Posterior vena cava (tissue), 2 donors: ENCODE measurements around the gene MFAP5. TPM values are rescaled to one million over a fixed set of nuclear protein-coding genes. Genes with fewer than 3 reads are reported as not detected.

Experiments
- DNase-seq: peaks from one replicate; pipeline ENCODE4 v3.0.0-alpha.2; 2020; ENCODE audit warnings: low spot score
- intact Hi-C, 2 donors: fragments of 100-400 bp; cut with DNase I; formaldehyde crosslinking; loops; one replicate each; pipeline versions ENCODE4 v1.14.1 to v1.14.2; 2022 to 2023
- total RNA-seq, 2 donors: library from RNA; stranded (reverse); fragmentation: NEBNext Ultra II Directional; extraction: Animal tissue kit (Norgen Biotek cat#: 25700); gene quantifications; one replicate each; pipeline ENCODE4 v1.2.1, GENCODE V29; 2021
- donor health status: DM: yes; HTN: yes; CAD: no.
- donor health status: DM: yes; HTN: yes; CAD: no.

Gene MFAP5
- total RNA-seq, 2 donors from 2014 or later: 61.0 to 362 TPM

- intact Hi-C loops: loop anchor here (5.0 to 10.0 kb wide), 2 partner anchors 142 to 144 kb away; partner anchors contain the start of gene A2ML1 (in 2 of the 2)
- DNase-seq: no peak
These were observed 17.9 kb upstream of the MFAP5 start for GRCh38 chr12:8680533-8680932.

DNA sequence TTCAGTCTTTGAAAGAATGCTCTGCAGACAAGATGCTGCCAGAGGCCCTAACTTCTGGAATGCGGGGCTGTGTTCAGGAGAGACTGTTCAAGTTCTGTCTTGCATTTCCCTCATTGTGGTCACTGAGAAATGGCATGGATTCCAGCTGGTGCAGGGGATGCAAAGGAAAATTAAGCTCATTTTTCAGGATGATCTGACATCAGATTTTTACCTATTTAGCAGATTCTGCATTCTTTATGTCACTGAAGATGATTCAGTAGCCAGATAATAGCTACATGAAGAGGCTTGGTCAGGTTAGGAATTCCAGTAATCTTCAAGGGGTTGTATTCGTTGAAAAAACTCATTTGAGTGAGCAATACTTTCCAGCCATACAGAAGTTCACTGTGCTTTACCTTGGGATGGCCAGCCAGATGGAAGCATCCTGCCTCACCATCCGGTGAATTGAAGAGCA lies 16.1 kb upstream of the MFAP5 start:
- no peak for DNase-seq
- intact Hi-C loops: no loop called here

GRCh38 chr12:8677362-8677761 lies 14.7 kb upstream of the MFAP5 start:
- intact Hi-C loops: no loop called here
- DNase-seq: no peak

DNA sequence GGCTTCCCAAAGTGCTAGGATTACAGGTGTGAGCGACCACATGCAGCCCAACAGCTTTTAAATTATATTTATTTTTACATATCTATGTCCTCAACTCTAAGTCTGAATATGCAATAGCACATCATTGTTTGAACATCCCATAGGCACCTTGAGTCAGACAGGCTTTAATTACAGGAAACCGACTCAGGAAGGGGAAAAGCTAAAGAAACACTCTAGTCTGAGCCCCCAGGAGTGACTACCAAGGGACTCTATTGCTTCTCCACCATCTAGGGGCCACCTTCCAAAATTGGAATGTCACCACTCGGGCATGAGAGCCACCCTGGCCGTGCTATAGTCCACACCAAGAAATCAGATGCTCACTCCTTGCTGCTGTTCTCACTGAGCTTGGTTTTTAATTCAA lies 14.0 kb upstream of the MFAP5 start:
- DNase-seq: peak; percentile 4
- intact Hi-C loops: no loop called here

DNA sequence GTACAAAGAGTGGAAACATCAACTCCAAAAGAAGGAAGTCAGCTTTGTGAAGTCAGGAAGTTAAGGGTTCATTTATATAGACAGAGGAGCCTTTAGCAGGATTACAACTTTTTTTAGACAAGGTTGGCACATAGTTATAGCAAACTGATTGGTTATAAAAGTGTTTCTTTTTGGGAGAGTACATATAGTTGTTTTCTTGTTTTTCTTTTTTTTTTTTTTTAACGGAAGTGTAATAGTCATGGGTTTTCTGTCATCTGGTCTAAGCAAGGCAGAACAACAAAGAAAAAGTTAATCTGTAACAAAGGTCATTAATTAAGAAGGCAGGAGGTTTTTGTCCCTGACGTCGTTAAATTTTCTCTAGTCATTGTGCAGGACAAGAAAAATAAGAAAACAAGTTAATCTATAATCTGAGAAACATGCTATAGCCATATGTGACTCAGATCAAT lies 13.0 kb upstream of the MFAP5 start:
- intact Hi-C loops: no loop called here
- DNase-seq: no peak

DNA sequence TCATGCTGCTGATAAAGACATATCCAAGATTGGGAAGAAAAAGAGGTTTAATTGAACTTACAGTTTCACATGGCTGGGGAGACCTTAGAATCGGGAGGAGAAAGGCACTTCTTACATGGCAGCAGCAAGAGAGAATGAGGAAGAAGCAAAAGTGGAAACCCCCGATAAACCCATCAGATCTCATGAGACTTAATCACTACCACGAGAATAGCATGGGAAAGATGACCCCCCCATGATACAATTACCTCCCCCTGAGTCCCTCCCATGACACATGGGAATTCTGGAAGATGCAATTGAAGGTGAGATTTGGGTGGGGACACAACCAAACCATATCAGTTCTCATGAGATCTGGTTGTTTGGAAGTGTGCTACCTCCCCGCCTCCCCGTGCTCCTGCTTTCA lies 9.8 kb upstream of the MFAP5 start:
- no peak for DNase-seq
- intact Hi-C loops: no loop called here

GRCh38 chr12:8668441-8668840 lies 5.8 kb upstream of the MFAP5 start:
- intact Hi-C loops: no loop called here
- DNase-seq: peak; percentile 17

DNA sequence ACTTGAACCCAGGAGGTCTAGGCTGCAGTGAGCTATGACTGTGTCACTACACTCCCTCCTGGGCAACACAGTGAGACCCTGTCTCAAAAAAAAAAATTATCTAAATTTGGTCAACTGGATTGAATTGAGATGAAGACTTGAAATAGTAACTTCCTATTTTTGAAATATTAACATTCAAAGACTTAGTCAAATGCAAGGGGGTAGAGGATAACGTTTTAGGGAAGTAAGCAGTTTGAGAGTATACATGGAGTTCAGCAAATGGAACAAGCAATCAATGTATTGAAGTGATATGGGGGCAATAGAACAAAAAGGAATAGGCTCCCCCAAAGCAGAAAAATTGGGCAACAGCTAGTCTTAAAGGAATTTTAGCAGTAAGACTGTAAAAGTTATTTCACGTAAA lies 4.6 kb upstream of the MFAP5 start:
- no peak for DNase-seq
- intact Hi-C loops: no loop called here

- DNase-seq: no peak
- intact Hi-C loops: no loop called here
These were observed 3.1 kb upstream of the MFAP5 start for GRCh38 chr12:8665759-8666158.

GRCh38 chr12:8664228-8664913 lies 1.7 kb upstream of the MFAP5 start:
- intact Hi-C loops: no loop called here

DNA sequence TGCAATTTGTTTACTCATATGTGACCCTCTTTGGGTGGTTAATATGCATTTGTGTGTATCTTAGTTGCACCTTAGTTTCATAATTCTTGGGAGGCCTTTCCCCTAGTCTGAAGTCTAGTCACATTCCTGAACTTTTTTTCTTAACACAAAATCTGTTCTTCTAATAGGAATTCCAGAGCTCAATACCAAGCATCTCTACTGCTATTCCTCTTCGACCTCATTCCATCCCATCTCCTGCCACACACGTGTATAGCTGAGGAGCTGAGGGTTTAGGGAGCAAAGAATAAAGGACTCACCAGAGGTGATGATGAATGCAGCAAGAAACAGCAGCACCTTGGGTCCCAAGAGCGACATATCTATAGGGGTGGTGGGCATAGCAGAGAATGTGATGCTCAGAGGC lies 875 bp downstream of the MFAP5 start:
- intact Hi-C loops: no loop called here
- no peak for DNase-seq

More at GRCh38 chr12:8664228-8664913, 1.7 kb upstream of the MFAP5 start:
- peak; percentile 91 for DNase-seq

- DNase-seq: no peak
- intact Hi-C loops: no loop called here
These were observed 1.6 kb downstream of the MFAP5 start for GRCh38 chr12:8661016-8661415.

- no peak for DNase-seq
- intact Hi-C loops: no loop called here
These were observed 4.3 kb downstream of the MFAP5 start for GRCh38 chr12:8658346-8658745.

DNA sequence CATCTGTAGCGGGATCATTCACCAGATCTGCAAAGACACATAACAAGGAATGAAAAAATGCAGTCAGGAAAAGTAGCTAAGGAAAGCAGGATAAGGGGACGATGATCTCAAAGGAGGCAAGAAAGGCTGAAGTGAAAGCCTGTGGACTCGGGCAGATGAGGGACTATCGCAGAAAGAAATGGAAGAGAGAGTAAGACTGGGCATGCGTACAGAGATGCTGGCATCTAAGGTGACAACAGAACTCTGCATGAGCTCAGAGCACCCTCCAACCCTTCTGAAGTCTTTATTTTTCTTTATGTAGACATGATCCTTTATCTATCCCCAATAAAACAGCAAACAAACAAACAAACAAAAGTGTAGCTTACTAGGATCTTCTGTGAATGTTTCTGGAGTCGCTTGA lies 7.2 kb downstream of the MFAP5 start:
- DNase-seq: no peak
- intact Hi-C loops: no loop called here

DNA sequence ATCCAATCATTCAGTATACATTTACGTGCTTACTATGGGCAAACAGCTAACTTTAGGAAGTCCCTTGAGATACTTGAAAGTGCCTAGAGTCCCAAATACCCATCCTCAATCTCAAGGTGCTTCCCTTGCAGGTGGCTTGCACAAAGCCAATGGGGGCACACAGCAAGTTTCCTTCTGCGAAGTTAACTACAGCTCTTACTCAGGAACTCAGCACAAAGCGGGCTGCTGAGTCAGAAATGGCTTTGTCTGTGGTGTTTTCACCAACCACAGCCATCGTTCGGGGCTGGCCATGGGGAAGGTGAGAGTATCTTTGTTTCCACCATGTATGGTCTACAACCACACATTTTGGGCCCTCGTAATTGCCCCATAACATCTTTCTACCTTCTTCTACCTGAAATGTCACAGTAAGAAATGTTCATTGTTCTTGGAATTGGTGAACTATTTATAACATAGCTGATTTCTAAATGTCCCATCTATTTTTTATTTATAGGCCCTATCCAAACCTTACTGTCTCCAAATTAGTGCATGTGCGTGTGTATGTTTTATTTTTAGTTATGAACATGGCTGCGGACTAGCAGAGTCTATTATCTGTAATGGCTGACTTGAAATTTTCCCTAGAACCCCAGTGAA lies 13.9 kb downstream of the MFAP5 start:
- no peak for DNase-seq
- intact Hi-C loops: no loop called here

GRCh38 chr12:8647968-8648367 lies 14.7 kb downstream of the MFAP5 start:
- DNase-seq: no peak
- intact Hi-C loops: no loop called here

DNA sequence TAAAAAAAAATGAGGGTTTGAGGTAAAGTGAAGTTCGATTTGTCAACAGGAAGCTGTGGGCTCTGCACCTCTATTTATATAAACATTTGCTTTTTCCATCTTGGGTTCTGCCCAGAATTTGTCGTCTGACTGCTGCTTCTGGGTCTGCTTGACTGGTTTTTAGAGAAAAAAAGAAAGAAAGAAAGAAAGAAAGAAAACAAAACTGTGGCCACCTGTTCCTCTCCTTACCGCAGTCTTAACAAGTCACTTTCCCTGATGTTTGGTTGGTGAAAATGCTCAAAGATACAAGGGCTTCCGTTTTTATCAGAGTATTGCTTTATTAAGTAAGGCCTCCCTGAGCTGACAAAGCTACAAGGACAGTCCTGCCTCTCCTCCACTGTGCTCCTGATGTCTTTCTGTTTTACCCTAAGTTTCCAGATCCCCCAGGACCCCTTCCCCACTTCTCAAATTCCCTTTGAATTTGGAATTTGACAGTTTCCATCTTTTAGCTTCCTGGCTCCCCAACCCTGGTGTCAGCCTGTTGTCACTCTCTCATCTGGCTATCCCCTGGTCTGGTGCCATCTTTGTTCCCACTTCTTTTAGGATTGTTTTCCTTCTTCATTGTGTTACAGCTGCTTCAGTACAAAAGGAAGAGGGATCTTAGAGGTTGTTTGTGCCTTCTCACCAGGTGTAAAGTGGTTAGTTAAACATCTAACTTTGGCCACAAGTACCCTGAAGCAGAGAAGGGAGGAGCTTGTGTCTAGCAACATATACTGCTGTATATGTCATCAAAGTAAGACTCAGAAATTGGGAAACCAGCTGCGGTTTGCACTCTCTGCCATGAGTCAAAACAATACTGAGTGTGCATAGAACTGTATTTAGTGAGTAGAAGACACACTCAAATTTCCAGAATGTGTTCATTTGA lies 18.0 kb downstream of the MFAP5 start:
- DNase-seq: no peak
- intact Hi-C loops: no loop called here

DNA sequence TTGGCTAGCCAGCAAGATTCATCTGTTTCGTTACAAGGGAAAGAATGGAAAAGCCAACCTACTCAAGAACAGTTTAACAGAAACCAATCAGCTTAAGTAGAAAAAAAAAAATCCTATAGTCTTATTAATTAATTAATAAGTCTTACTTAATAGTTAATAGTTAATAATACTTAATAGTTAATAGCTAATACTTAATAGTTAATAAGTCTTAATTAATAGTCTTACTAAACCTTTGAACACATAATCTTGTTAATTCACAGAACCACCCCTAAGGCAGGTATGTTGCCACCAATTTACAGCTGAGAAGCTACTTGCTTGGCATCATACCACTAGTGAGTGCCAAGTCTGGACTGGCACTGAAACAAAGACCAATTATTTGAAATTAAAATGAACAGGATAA lies 19.9 kb downstream of the MFAP5 start:
- intact Hi-C loops: no loop called here
- no peak for DNase-seq

GRCh38 chr12:8639936-8640335 lies 22.7 kb downstream of the MFAP5 start:
- DNase-seq: no peak
- intact Hi-C loops: no loop called here

GRCh38 chr12:8638951-8639350 lies 23.7 kb downstream of the MFAP5 start:
- intact Hi-C loops: no loop called here
- DNase-seq: no peak
